Measurements from ENCODE around the gene NEK11. TPM values are rescaled to one million over a fixed set of nuclear protein-coding genes. Genes with fewer than 3 reads are reported as not detected.

NEK11 gene
- total RNA-seq, 1 experiment from 2014 or later = 9.5 TPM

DNA sequence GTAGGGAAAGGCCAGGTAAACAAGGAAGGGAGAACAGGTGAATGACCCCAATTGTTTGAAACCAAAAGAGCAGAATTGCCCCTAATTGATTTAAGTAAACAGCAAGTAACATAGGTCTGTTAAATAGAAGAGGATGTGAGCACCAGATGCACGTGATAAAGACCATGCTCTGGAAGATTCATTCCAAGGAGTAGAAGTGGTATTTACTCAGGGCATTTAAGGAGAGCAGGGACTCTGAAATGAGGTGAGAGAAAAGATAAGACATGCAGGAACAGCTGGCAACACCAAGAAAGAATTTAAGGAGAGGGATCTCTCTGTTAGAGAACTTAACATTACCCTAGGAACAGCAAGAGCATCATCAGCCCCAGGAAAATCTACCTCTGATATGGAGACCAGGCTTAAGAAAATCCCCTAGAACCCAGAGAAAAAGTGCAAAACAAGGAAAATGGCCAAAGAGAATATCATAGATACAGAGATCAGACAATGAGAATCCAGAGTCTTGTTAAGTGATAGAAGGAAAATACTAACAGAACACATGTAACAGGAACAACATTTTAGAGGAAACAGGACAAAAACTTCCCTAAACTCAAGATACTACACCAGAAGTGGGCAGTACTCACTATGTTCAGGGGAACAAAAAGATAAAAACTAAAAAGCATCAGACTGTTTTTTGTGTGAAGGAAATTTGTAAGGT, 361.3 kb downstream of the NEK11 start:
- no peak overlapping the region for H3K4me3 ChIP-seq (ENCODE audit: low read depth in 2 of 2, low read length in 2 of 2)
- in situ Hi-C loops (cut with HindIII; ENCODE audit: low pct_unique_long_range_greater_than_20kb, low sequenced_read_pairs) = no loop called here
- TF ChIP-seq POLR2AphosphoS5 (IDR thresholded peaks at IDR 0.05; ENCODE audit: low read depth, low read length) (no peak), SIN3A (IDR thresholded peaks at IDR 0.05; ENCODE audit: borderline replicate concordance, insufficient read depth, low read depth, low read length) (no peak), TCF7L2 (IDR thresholded peaks at IDR 0.05; ENCODE audit: low read depth, low read length) (no peak)
- TF ChIP-seq, protein P1, sequence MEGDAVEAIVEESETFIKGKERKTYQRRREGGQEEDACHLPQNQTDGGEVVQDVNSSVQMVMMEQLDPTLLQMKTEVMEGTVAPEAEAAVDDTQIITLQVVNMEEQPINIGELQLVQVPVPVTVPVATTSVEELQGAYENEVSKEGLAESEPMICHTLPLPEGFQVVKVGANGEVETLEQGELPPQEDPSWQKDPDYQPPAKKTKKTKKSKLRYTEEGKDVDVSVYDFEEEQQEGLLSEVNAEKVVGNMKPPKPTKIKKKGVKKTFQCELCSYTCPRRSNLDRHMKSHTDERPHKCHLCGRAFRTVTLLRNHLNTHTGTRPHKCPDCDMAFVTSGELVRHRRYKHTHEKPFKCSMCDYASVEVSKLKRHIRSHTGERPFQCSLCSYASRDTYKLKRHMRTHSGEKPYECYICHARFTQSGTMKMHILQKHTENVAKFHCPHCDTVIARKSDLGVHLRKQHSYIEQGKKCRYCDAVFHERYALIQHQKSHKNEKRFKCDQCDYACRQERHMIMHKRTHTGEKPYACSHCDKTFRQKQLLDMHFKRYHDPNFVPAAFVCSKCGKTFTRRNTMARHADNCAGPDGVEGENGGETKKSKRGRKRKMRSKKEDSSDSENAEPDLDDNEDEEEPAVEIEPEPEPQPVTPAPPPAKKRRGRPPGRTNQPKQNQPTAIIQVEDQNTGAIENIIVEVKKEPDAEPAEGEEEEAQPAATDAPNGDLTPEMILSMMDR (IDR thresholded peaks at IDR 0.05) = no peak
- TF ChIP-seq, protein P2, sequence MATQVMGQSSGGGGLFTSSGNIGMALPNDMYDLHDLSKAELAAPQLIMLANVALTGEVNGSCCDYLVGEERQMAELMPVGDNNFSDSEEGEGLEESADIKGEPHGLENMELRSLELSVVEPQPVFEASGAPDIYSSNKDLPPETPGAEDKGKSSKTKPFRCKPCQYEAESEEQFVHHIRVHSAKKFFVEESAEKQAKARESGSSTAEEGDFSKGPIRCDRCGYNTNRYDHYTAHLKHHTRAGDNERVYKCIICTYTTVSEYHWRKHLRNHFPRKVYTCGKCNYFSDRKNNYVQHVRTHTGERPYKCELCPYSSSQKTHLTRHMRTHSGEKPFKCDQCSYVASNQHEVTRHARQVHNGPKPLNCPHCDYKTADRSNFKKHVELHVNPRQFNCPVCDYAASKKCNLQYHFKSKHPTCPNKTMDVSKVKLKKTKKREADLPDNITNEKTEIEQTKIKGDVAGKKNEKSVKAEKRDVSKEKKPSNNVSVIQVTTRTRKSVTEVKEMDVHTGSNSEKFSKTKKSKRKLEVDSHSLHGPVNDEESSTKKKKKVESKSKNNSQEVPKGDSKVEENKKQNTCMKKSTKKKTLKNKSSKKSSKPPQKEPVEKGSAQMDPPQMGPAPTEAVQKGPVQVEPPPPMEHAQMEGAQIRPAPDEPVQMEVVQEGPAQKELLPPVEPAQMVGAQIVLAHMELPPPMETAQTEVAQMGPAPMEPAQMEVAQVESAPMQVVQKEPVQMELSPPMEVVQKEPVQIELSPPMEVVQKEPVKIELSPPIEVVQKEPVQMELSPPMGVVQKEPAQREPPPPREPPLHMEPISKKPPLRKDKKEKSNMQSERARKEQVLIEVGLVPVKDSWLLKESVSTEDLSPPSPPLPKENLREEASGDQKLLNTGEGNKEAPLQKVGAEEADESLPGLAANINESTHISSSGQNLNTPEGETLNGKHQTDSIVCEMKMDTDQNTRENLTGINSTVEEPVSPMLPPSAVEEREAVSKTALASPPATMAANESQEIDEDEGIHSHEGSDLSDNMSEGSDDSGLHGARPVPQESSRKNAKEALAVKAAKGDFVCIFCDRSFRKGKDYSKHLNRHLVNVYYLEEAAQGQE (IDR thresholded peaks at IDR 0.05; ENCODE audit: insufficient read depth in 1 of 2, low read depth in 2 of 2, low read length in 1 of 2) = no peak
- no peaks in the 10 kb centered on the region for H3K36me3 ChIP-seq (ENCODE audit: control insufficient read depth, insufficient read depth, low read length)
- H3K4me1 ChIP-seq (ENCODE audit: control insufficient read depth, insufficient read depth, low read length) = no peaks in the 10 kb centered on the region
- no peaks in the 10 kb centered on the region for H3K9me3 ChIP-seq (ENCODE audit: control insufficient read depth, insufficient read depth, low read depth, low read length)
- DNase-seq (ENCODE audit: low read depth, low spot score) (no peak), ATAC-seq (no peak)
- no TSS peak for BruUV-seq (replicated peaks)
- no peak overlapping the region for H3K27ac ChIP-seq (ENCODE audit: low read length)
- no peaks in the 10 kb centered on the region for H3K27me3 ChIP-seq (ENCODE audit: control insufficient read depth, insufficient read depth, low read length)
- ChIA-PET CTCF (no interaction called here), POLR2A (no interaction called here)
- intact Hi-C loops (cut with micrococcal nuclease; ENCODE audit: unreplicated experiment) = no loop called here

- Histone ChIP-seq H3K4me3 (ENCODE audit: low read depth in 2 of 2, low read length in 2 of 2) (no peak overlapping the region), H3K27ac (ENCODE audit: low read length) (no peak overlapping the region), H3K36me3 (ENCODE audit: control insufficient read depth, insufficient read depth, low read length) (no peaks in the 10 kb centered on the region), H3K4me1 (ENCODE audit: control insufficient read depth, insufficient read depth, low read length) (no peaks in the 10 kb centered on the region), H3K27me3 (ENCODE audit: control insufficient read depth, insufficient read depth, low read length) (no peaks in the 10 kb centered on the region), H3K9me3 (ENCODE audit: control insufficient read depth, insufficient read depth, low read depth, low read length) (no peaks in the 10 kb centered on the region)
- ChIA-PET CTCF (no interaction called here), POLR2A (no interaction called here)
- BruUV-seq (replicated peaks) = no TSS peak
- ATAC-seq (no peak), DNase-seq (ENCODE audit: low read depth, low spot score) (no peak)
- in situ Hi-C loops (cut with HindIII; ENCODE audit: low pct_unique_long_range_greater_than_20kb, low sequenced_read_pairs) = no loop called here
- TF ChIP-seq POLR2AphosphoS5 (IDR thresholded peaks at IDR 0.05; ENCODE audit: low read depth, low read length) (no peak), SIN3A (IDR thresholded peaks at IDR 0.05; ENCODE audit: borderline replicate concordance, insufficient read depth, low read depth, low read length) (no peak), TCF7L2 (IDR thresholded peaks at IDR 0.05; ENCODE audit: low read depth, low read length) (no peak)
- TF ChIP-seq, protein P2 (IDR thresholded peaks at IDR 0.05; ENCODE audit: insufficient read depth in 1 of 2, low read depth in 2 of 2, low read length in 1 of 2) = no peak
- TF ChIP-seq, protein P1 (IDR thresholded peaks at IDR 0.05) = no peak
- intact Hi-C loops (cut with micrococcal nuclease; ENCODE audit: unreplicated experiment) = no loop called here
Measured at GRCh38 chr3:131388490-131388799, 361.8 kb downstream of the NEK11 start.

Data from Panc1 (cell line).